ACHN (cell line): Measurements from ENCODE around the gene SLC6A20.

Source experiments
- DNase-seq: peaks from one replicate; pipeline ENCODE4 v3.0.0-alpha.2; 2015
- in situ Hi-C: cut with HindIII; loops from 2 replicates; pipeline ENCODE4 v1.10.0; 2017; ENCODE audit warnings: low sequenced_read_pairs, low pct_ligation_motif_present, low pct_unique_long_range_greater_than_20kb

The SLC6A20 gene

GRCh38 chr3:45795882-45796765 is at the start of gene SLC6A20:
Gene SLC6A20, minus strand, starts transcription at chr3:45796536. Its CDS starts 117 bp downstream, at chr3:45796419.
- DNase-seq = no peak
- in situ Hi-C loops = no loop called here

GRCh38 chr3:45844616-45845015 is 48.3 kb upstream of the SLC6A20 start:
- no peak for DNase-seq
- in situ Hi-C loops = no loop called here

GRCh38 chr3:45842851-45843625 is 46.7 kb upstream of the SLC6A20 start:
- DNase-seq = no peak
- in situ Hi-C loops = no loop called here

GRCh38 chr3:45841757-45842491 is 45.6 kb upstream of the SLC6A20 start, which contains the start of gene LZTFL1:
Gene LZTFL1, minus strand, starts transcription at chr3:45842119. Its CDS starts 128 bp downstream, at chr3:45841991.
- in situ Hi-C loops = no loop called here
- DNase-seq = peak; percentile 94

- DNase-seq = peak; percentile 35
- in situ Hi-C loops = no loop called here
These were observed 45.1 kb upstream of the SLC6A20 start for GRCh38 chr3:45841420-45841756.

- in situ Hi-C loops = no loop called here
- no peak for DNase-seq
These were observed 42.1 kb upstream of the SLC6A20 start for GRCh38 chr3:45838466-45838865.

- in situ Hi-C loops = no loop called here
- peak; percentile 27 for DNase-seq
These were observed 36.4 kb upstream of the SLC6A20 start for GRCh38 chr3:45832699-45833098.

GRCh38 chr3:45830121-45830520 is 33.8 kb upstream of the SLC6A20 start:
- DNase-seq = no peak
- in situ Hi-C loops = no loop called here

- in situ Hi-C loops = no loop called here
- no peak for DNase-seq
These were observed 30.6 kb upstream of the SLC6A20 start for GRCh38 chr3:45826908-45827307.

GRCh38 chr3:45826321-45826720 is 30.0 kb upstream of the SLC6A20 start:
- in situ Hi-C loops = no loop called here
- no peak for DNase-seq

GRCh38 chr3:45821127-45821526 is 24.8 kb upstream of the SLC6A20 start:
- in situ Hi-C loops = no loop called here
- DNase-seq = no peak

GRCh38 chr3:45819543-45819942 is 23.2 kb upstream of the SLC6A20 start:
- in situ Hi-C loops = no loop called here
- DNase-seq = no peak

- DNase-seq = peak; percentile 89
- in situ Hi-C loops = no loop called here
These were observed 21.6 kb upstream of the SLC6A20 start for GRCh38 chr3:45817831-45818522.

- DNase-seq = no peak
- in situ Hi-C loops = no loop called here
These were observed 20.2 kb upstream of the SLC6A20 start for GRCh38 chr3:45816544-45816943.

GRCh38 chr3:45814322-45814721 is 18.0 kb upstream of the SLC6A20 start:
- DNase-seq = no peak
- in situ Hi-C loops = no loop called here

GRCh38 chr3:45807681-45808540 is 11.6 kb upstream of the SLC6A20 start:
- in situ Hi-C loops = no loop called here
- DNase-seq = no peak

- DNase-seq = no peak
These were observed 10.8 kb upstream of the SLC6A20 start for GRCh38 chr3:45807133-45807532.

GRCh38 chr3:45806072-45806471 is 9.7 kb upstream of the SLC6A20 start:
- in situ Hi-C loops = no loop called here

More at GRCh38 chr3:45807133-45807532, 10.8 kb upstream of the SLC6A20 start:
- in situ Hi-C loops = no loop called here

More at GRCh38 chr3:45806072-45806471, 9.7 kb upstream of the SLC6A20 start:
- DNase-seq = no peak
